Measurements from ENCODE around the gene PHF12. TPM values are rescaled to one million over a fixed set of nuclear protein-coding genes. Genes with fewer than 3 reads are reported as not detected.
"Not testable (repeated sequence)": the region's sequence is repeated elsewhere in the genome, so short reads cannot be mapped to it uniquely, and the experiment has no call there.

Gene PHF12
- polyA plus RNA-seq, 2 of the 4 experiments (the other 2 are of a cell fraction): 25.3 to 29.9 TPM

- CTCF ChIA-PET: interaction anchor here (0.6 to 38.2 kb wide), 12 partner anchors 9 to 354 kb away, joined by 3 to 685 read pairs (median 4); partner anchors contain the start of genes DHRS13 and FLOT2
- Histone ChIP-seq H3K4me1 (peaks cover 18% of the 10 kb centered on the region), H3K4me2 (0 out of 3 replicates have a peak overlapping the region, but pooled peaks have one; percentile 3), H3K27ac (no peak overlapping the region), H3K4me3 (no peak overlapping the region), H3K9me3 (no peaks in the 10 kb centered on the region)
- TF ChIP-seq CEBPB (IDR thresholded peaks at IDR 0.05) (peak; percentile 58; a peak in 3 of 4 replicates), MAFK (IDR thresholded peaks at IDR 0.05; ENCODE audit: partially characterized antibody) (peak; percentile 50), JUN (IDR thresholded peaks at IDR 0.05) (no peak), EP300 (IDR thresholded peaks at IDR 0.05) (no peak), FOXS1 (CRISPR knock-in tag; IDR thresholded peaks at IDR 0.05) (no peak)
- TF ChIP-seq, protein P1, sequence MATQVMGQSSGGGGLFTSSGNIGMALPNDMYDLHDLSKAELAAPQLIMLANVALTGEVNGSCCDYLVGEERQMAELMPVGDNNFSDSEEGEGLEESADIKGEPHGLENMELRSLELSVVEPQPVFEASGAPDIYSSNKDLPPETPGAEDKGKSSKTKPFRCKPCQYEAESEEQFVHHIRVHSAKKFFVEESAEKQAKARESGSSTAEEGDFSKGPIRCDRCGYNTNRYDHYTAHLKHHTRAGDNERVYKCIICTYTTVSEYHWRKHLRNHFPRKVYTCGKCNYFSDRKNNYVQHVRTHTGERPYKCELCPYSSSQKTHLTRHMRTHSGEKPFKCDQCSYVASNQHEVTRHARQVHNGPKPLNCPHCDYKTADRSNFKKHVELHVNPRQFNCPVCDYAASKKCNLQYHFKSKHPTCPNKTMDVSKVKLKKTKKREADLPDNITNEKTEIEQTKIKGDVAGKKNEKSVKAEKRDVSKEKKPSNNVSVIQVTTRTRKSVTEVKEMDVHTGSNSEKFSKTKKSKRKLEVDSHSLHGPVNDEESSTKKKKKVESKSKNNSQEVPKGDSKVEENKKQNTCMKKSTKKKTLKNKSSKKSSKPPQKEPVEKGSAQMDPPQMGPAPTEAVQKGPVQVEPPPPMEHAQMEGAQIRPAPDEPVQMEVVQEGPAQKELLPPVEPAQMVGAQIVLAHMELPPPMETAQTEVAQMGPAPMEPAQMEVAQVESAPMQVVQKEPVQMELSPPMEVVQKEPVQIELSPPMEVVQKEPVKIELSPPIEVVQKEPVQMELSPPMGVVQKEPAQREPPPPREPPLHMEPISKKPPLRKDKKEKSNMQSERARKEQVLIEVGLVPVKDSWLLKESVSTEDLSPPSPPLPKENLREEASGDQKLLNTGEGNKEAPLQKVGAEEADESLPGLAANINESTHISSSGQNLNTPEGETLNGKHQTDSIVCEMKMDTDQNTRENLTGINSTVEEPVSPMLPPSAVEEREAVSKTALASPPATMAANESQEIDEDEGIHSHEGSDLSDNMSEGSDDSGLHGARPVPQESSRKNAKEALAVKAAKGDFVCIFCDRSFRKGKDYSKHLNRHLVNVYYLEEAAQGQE (IDR thresholded peaks at IDR 0.05): no peak
- DNase-seq (ENCODE audit: low read depth in 1 of 2, low spot score in 1 of 2) (no peak), ATAC-seq (no peak), FAIRE-seq (no peak)
- POLR2A ChIA-PET: interaction anchor here (0.6 to 1.8 kb wide), 3 partner anchors 12 to 292 kb away, joined by 3 to 5 read pairs (median 4); partner anchors contain the start of gene BLTP2
- 86% methylated on average over 5 of the region's 5 CpGs for WGBS (ENCODE audit: missing lambda C conversion rate)
Measured at GRCh38 chr17:28937044-28937729, 14.1 kb downstream of the PHF12 start.

DNA sequence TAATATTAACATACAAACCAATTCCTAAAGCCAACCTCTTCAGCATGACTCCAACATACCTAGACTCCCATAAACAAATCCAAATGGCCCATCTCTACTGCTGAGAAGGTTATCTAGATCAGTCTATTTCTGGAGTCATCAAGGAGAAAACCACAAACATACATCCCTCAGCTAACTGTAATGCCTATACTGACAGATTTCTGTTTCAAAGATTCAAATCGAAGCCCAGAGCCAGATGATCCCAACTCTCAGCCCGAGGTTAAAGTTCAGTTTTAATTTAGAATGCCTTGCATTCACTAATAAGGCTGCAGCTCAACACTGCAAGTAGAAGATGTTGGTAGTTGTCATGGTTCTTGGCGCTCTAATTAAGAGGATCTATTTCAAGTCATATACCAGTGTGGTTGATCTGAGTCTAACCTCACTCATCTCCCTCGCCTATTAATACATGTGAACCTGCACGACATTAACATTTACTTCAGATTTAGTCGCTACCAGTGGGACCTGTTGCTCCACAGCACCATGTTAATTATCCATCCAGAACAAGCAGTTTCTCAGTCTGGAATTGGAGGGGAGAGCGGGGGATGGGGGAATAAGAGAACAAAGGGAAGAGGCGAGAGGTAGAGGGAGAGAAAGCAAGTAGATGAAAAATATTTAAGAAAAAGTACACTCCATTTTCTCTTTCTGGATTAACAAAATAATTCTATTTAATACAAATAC lies 15.4 kb downstream of the PHF12 start:
- DNase-seq (ENCODE audit: low read depth in 1 of 2, low spot score in 1 of 2) (no peak), ATAC-seq (no peak), FAIRE-seq (no peak)
- CTCF ChIA-PET: interaction anchor here (0.6 to 38.2 kb wide), 6 partner anchors 11 to 352 kb away, joined by 3 to 685 read pairs (median 4); partner anchors contain the start of genes DHRS13 and FLOT2
- TF ChIP-seq HOXB13 (CRISPR knock-in tag; IDR thresholded peaks at IDR 0.05; ENCODE audit: low read depth) (no peak), HEYL (CRISPR knock-in tag; IDR thresholded peaks at IDR 0.05) (no peak), KDM1A (IDR thresholded peaks at IDR 0.05; ENCODE audit: low read depth) (no peak), CHD4 (IDR thresholded peaks at IDR 0.05; ENCODE audit: borderline replicate concordance) (no peak), CBX2 (IDR thresholded peaks at IDR 0.05; ENCODE audit: borderline replicate concordance, low read depth) (no peak), JUN (IDR thresholded peaks at IDR 0.05) (no peak), CHD2 (IDR thresholded peaks at IDR 0.05; ENCODE audit: low read length, partially characterized antibody) (no peak), HOXA7 (CRISPR knock-in tag; IDR thresholded peaks at IDR 0.05) (no peak), NR3C1 (IDR thresholded peaks at IDR 0.05) (no peak), MAZ (IDR thresholded peaks at IDR 0.05; ENCODE audit: borderline replicate concordance, low read depth, low read length) (no peak), POLR2AphosphoS2 (conservative IDR thresholded peaks at IDR 0.05; ENCODE audit: low read length) (no peak), ZSCAN20 (CRISPR knock-in tag; IDR thresholded peaks at IDR 0.05) (no peak)
- WGBS (ENCODE audit: missing lambda C conversion rate): 93% methylated on average over 8 of the region's 8 CpGs
- H3K4me2 ChIP-seq: no peak overlapping the region
- POLR2A ChIA-PET: no interaction called here
- no peak overlapping the region for H3K4me3 ChIP-seq
- H3K27ac ChIP-seq: no peak overlapping the region
- H3K9me3 ChIP-seq: no peaks in the 10 kb centered on the region
- peaks cover 18% of the 10 kb centered on the region for H3K4me1 ChIP-seq

GRCh38 chr17:28934508-28934907 lies 16.8 kb downstream of the PHF12 start:
- H3K4me2 ChIP-seq; H3K27ac ChIP-seq; DNase-seq (ENCODE audit: low read depth in 1 of 2, low spot score in 1 of 2); H3K9me3 ChIP-seq; FAIRE-seq; ATAC-seq; H3K4me3 ChIP-seq; POLR2A ChIA-PET: not testable (repeated sequence)
- CTCF ChIA-PET: interaction anchor here (1.2 to 38.2 kb wide), 8 partner anchors 9 to 207 kb away, joined by 3 to 685 read pairs (median 6); partner anchors contain the start of genes DHRS13 and FLOT2
- 96% methylated on average over 8 of the region's 8 CpGs for WGBS (ENCODE audit: missing lambda C conversion rate)
- peaks cover 18% of the 10 kb centered on the region for H3K4me1 ChIP-seq

All from A549 (cell line).